ENCODE results near the gene LRP6. TPM values are rescaled to one million over a fixed set of nuclear protein-coding genes. Genes with fewer than 3 reads are reported as not detected.

Gene LRP6
- polyA plus RNA-seq, 4 donors: 2.2 to 23.6 (median 4.1) TPM

GRCh38 chr12:12216349-12217017 is 50.4 kb downstream of the LRP6 start:
- 47 to 64% (median 58%) methylated on average over 3 of the region's 3 CpGs for WGBS, 3 donors
- no peak overlapping the region for H3K4me3 ChIP-seq (ENCODE audit: low read depth in 1 of 3, low read length in 3 of 3)
- no peak overlapping the region for H3K27ac ChIP-seq (ENCODE audit: low read depth in 1 of 3, low read length in 2 of 3)
- H3K9me3 ChIP-seq (ENCODE audit: control insufficient read depth in 2 of 2, insufficient read depth in 1 of 2, low read depth in 1 of 2, low read length in 1 of 2): peaks cover 0 to 2% of the 10 kb centered on the region in 2 donors
- no peak for DNase-seq
- H3K4me1 ChIP-seq (ENCODE audit: control insufficient read depth in 3 of 3, insufficient read depth in 2 of 3, low read depth in 1 of 3, low read length in 2 of 3): peaks cover 0 to 6% (median 3%) of the 10 kb centered on the region in 3 donors
- no peak for FAIRE-seq
- H3K36me3 ChIP-seq (ENCODE audit: control insufficient read depth in 3 of 3, insufficient read depth in 2 of 3, low read depth in 1 of 3, low read length in 3 of 3): no peaks in the 10 kb centered on the region
- H3K27me3 ChIP-seq (ENCODE audit: control insufficient read depth in 3 of 3, insufficient read depth in 3 of 3, low read length in 3 of 3): no peaks in the 10 kb centered on the region

DNA sequence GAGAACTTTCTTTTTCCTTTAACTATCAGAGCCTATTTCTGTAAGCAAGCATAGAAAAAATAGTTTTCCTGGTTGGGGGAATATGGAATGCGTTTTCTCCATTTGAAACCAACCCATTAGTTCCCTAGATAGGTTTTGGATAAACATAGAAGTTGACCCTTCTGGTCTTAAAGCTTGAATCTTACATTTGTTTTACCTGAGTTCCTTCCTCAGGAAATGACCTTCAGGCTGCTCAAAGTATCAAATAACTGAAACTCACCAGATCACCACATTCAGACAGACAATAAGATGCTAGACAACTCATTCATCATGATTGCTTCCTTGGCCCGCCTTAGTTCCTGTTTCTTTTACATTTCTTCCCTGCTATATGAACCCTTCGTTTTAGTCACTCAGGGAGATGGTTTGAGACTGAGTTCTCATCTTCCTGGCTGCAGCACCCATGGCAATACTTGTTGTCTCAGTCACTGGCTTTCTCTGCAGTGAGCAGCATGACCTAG is 52.2 kb downstream of the LRP6 start:
- no peak for DNase-seq
- no peaks in the 10 kb centered on the region for H3K36me3 ChIP-seq (ENCODE audit: control insufficient read depth in 3 of 3, insufficient read depth in 2 of 3, low read depth in 1 of 3, low read length in 3 of 3)
- H3K27ac ChIP-seq (ENCODE audit: low read depth in 1 of 3, low read length in 2 of 3): no peak overlapping the region
- no peaks in the 10 kb centered on the region for H3K27me3 ChIP-seq (ENCODE audit: control insufficient read depth in 3 of 3, insufficient read depth in 3 of 3, low read length in 3 of 3)
- H3K4me3 ChIP-seq (ENCODE audit: low read depth in 1 of 3, low read length in 3 of 3): no peak overlapping the region
- peaks cover 0 to 2% of the 10 kb centered on the region in 2 donors for H3K9me3 ChIP-seq (ENCODE audit: control insufficient read depth in 2 of 2, insufficient read depth in 1 of 2, low read depth in 1 of 2, low read length in 1 of 2)
- 52 to 80% (median 63%) methylated on average over 3 of the region's 3 CpGs for WGBS, 3 donors
- H3K4me1 ChIP-seq (ENCODE audit: control insufficient read depth in 3 of 3, insufficient read depth in 2 of 3, low read depth in 1 of 3, low read length in 2 of 3): peaks cover 0 to 3% (median 0%) of the 10 kb centered on the region in 3 donors
- no peak for FAIRE-seq

GRCh38 chr12:12214201-12214600 is 52.6 kb downstream of the LRP6 start:
- H3K4me3 ChIP-seq (ENCODE audit: low read depth in 1 of 3, low read length in 3 of 3): no peak overlapping the region
- H3K4me1 ChIP-seq (ENCODE audit: control insufficient read depth in 3 of 3, insufficient read depth in 2 of 3, low read depth in 1 of 3, low read length in 2 of 3): peaks cover 0 to 3% (median 0%) of the 10 kb centered on the region in 3 donors
- no peaks in the 10 kb centered on the region for H3K36me3 ChIP-seq (ENCODE audit: control insufficient read depth in 3 of 3, insufficient read depth in 2 of 3, low read depth in 1 of 3, low read length in 3 of 3)
- no peak for DNase-seq
- H3K9me3 ChIP-seq (ENCODE audit: control insufficient read depth in 2 of 2, insufficient read depth in 1 of 2, low read depth in 1 of 2, low read length in 1 of 2): peaks cover 0 to 2% of the 10 kb centered on the region in 2 donors
- no peak overlapping the region for H3K27ac ChIP-seq (ENCODE audit: low read depth in 1 of 3, low read length in 2 of 3)
- H3K27me3 ChIP-seq (ENCODE audit: control insufficient read depth in 3 of 3, insufficient read depth in 3 of 3, low read length in 3 of 3): no peaks in the 10 kb centered on the region
- FAIRE-seq: no peak

DNA sequence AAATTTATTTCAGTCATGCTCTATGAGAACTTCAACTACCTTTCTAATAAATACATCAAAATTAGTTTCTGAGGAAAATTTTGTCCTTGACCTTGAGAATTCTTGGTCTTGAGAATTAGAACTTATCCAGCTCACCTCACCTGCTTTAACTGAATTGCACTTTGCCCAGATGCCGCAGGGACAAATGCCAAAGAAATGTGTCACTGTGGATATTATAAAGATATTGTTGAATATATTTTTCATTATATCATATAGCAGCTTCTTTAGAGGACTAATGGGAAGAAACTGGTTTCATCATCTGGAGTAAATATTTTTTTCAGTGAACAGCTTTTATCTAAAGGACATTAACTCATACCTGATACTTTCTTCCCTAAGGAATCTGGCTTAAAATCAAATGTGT is 54.1 kb downstream of the LRP6 start:
- no peaks in the 10 kb centered on the region for H3K36me3 ChIP-seq (ENCODE audit: control insufficient read depth in 3 of 3, insufficient read depth in 2 of 3, low read depth in 1 of 3, low read length in 3 of 3)
- H3K27me3 ChIP-seq (ENCODE audit: control insufficient read depth in 3 of 3, insufficient read depth in 3 of 3, low read length in 3 of 3): no peaks in the 10 kb centered on the region
- H3K27ac ChIP-seq (ENCODE audit: low read depth in 1 of 3, low read length in 2 of 3): no peak overlapping the region
- peaks cover 0 to 3% (median 0%) of the 10 kb centered on the region in 3 donors for H3K4me1 ChIP-seq (ENCODE audit: control insufficient read depth in 3 of 3, insufficient read depth in 2 of 3, low read depth in 1 of 3, low read length in 2 of 3)
- FAIRE-seq (peak; percentile 39), DNase-seq (peak; percentile 50 to 83)
- no peaks in the 10 kb centered on the region for H3K9me3 ChIP-seq (ENCODE audit: control insufficient read depth in 2 of 2, insufficient read depth in 1 of 2, low read depth in 1 of 2, low read length in 1 of 2)
- WGBS, 3 donors: 21 to 57% (median 33%) methylated on average over 1 of the region's 1 CpG
- no peak overlapping the region for H3K4me3 ChIP-seq (ENCODE audit: low read depth in 1 of 3, low read length in 3 of 3)

GRCh38 chr12:12210983-12211382 is 55.9 kb downstream of the LRP6 start:
- H3K4me1 ChIP-seq (ENCODE audit: control insufficient read depth in 3 of 3, insufficient read depth in 2 of 3, low read depth in 1 of 3, low read length in 2 of 3): peaks cover 0 to 3% (median 0%) of the 10 kb centered on the region in 3 donors
- WGBS, 3 donors: 69 to 84% (median 76%) methylated on average over 5 of the region's 5 CpGs
- no peaks in the 10 kb centered on the region for H3K36me3 ChIP-seq (ENCODE audit: control insufficient read depth in 3 of 3, insufficient read depth in 2 of 3, low read depth in 1 of 3, low read length in 3 of 3)
- FAIRE-seq (no peak), DNase-seq (no peak)
- no peak overlapping the region for H3K27ac ChIP-seq (ENCODE audit: low read depth in 1 of 3, low read length in 2 of 3)
- H3K4me3 ChIP-seq (ENCODE audit: low read depth in 1 of 3, low read length in 3 of 3): no peak overlapping the region
- H3K9me3 ChIP-seq (ENCODE audit: control insufficient read depth in 2 of 2, insufficient read depth in 1 of 2, low read depth in 1 of 2, low read length in 1 of 2): no peaks in the 10 kb centered on the region
- no peaks in the 10 kb centered on the region for H3K27me3 ChIP-seq (ENCODE audit: control insufficient read depth in 3 of 3, insufficient read depth in 3 of 3, low read length in 3 of 3)

DNA sequence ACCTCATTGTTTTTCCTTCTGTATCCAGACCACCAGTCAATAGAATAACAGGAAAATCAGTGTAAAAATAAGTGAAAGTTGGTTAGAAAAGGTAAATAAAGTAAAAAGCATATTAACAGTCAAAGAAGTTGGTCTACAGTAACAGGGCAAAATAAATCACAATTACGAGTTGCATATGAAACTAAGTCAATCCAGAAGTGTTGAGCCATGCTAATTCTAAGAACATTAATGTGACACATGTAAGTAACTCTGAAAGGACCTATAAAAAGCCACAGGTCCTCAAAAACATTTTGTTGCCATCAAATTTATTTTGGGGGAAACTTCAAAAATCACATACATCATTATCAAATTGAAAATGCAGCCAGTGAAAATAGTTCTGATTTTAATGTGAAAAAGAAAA is 56.4 kb downstream of the LRP6 start:
- no peak for FAIRE-seq
- no peak overlapping the region for H3K27ac ChIP-seq (ENCODE audit: low read depth in 1 of 3, low read length in 2 of 3)
- H3K4me1 ChIP-seq (ENCODE audit: control insufficient read depth in 3 of 3, insufficient read depth in 2 of 3, low read depth in 1 of 3, low read length in 2 of 3): no peaks in the 10 kb centered on the region
- no peak overlapping the region for H3K4me3 ChIP-seq (ENCODE audit: low read depth in 1 of 3, low read length in 3 of 3)
- H3K9me3 ChIP-seq (ENCODE audit: control insufficient read depth in 2 of 2, insufficient read depth in 1 of 2, low read depth in 1 of 2, low read length in 1 of 2): no peaks in the 10 kb centered on the region
- no peaks in the 10 kb centered on the region for H3K27me3 ChIP-seq (ENCODE audit: control insufficient read depth in 3 of 3, insufficient read depth in 3 of 3, low read length in 3 of 3)
- no peaks in the 10 kb centered on the region for H3K36me3 ChIP-seq (ENCODE audit: control insufficient read depth in 3 of 3, insufficient read depth in 2 of 3, low read depth in 1 of 3, low read length in 3 of 3)
- 78 to 90% (median 79%) methylated on average over 1 of the region's 1 CpG for WGBS, 3 donors
- DNase-seq: no peak

GRCh38 chr12:12209675-12210074 is 57.2 kb downstream of the LRP6 start:
- Histone ChIP-seq H3K27me3 (ENCODE audit: control insufficient read depth in 3 of 3, insufficient read depth in 3 of 3, low read length in 3 of 3) (no peaks in the 10 kb centered on the region), H3K36me3 (ENCODE audit: control insufficient read depth in 3 of 3, insufficient read depth in 2 of 3, low read depth in 1 of 3, low read length in 3 of 3) (no peaks in the 10 kb centered on the region), H3K27ac (ENCODE audit: low read depth in 1 of 3, low read length in 2 of 3) (no peak overlapping the region), H3K4me1 (ENCODE audit: control insufficient read depth in 3 of 3, insufficient read depth in 2 of 3, low read depth in 1 of 3, low read length in 2 of 3) (no peaks in the 10 kb centered on the region), H3K9me3 (ENCODE audit: control insufficient read depth in 2 of 2, insufficient read depth in 1 of 2, low read depth in 1 of 2, low read length in 1 of 2) (no peaks in the 10 kb centered on the region), H3K4me3 (ENCODE audit: low read depth in 1 of 3, low read length in 3 of 3) (no peak overlapping the region)
- 95 to 96% (median 95%) methylated on average over 3 of the region's 3 CpGs for WGBS, 3 donors
- DNase-seq (no peak), FAIRE-seq (no peak)

- DNase-seq (no peak), FAIRE-seq (no peak)
- WGBS, 3 donors: 76 to 78% (median 76%) methylated on average over 3 of the region's 3 CpGs
- no peaks in the 10 kb centered on the region for H3K9me3 ChIP-seq (ENCODE audit: control insufficient read depth in 2 of 2, insufficient read depth in 1 of 2, low read depth in 1 of 2, low read length in 1 of 2)
- H3K27me3 ChIP-seq (ENCODE audit: control insufficient read depth in 3 of 3, insufficient read depth in 3 of 3, low read length in 3 of 3): no peaks in the 10 kb centered on the region
- no peak overlapping the region for H3K4me3 ChIP-seq (ENCODE audit: low read depth in 1 of 3, low read length in 3 of 3)
- H3K4me1 ChIP-seq (ENCODE audit: control insufficient read depth in 3 of 3, insufficient read depth in 2 of 3, low read depth in 1 of 3, low read length in 2 of 3): no peaks in the 10 kb centered on the region
- H3K27ac ChIP-seq (ENCODE audit: low read depth in 1 of 3, low read length in 2 of 3): no peak overlapping the region
- no peaks in the 10 kb centered on the region for H3K36me3 ChIP-seq (ENCODE audit: control insufficient read depth in 3 of 3, insufficient read depth in 2 of 3, low read depth in 1 of 3, low read length in 3 of 3)
Measured at GRCh38 chr12:12209043-12209442, 57.8 kb downstream of the LRP6 start.

DNA sequence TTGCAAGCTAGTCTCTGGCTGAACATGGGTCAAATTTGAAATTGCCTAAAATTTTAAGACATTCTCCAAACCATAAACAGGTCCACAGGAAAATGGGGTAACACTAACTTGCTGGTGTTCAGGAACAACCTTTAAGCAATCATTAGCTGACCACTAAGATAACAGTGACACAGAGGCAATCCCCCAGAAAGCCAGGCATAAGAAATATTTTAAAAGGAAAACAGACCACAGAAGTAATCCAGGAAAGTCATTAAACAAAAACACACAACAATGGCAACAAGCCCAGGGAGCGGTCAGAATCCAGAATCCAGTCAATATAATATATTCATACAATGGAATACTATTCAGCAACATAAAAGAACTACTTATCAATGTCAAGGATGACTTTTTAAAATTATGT is 59.1 kb downstream of the LRP6 start:
- DNase-seq (no peak), FAIRE-seq (no peak)

More for the DNA sequence above, 59.1 kb downstream of the LRP6 start:
- no peaks in the 10 kb centered on the region for H3K27me3 ChIP-seq (ENCODE audit: control insufficient read depth in 3 of 3, insufficient read depth in 3 of 3, low read length in 3 of 3)
- no peak overlapping the region for H3K27ac ChIP-seq (ENCODE audit: low read depth in 1 of 3, low read length in 2 of 3)
- no peaks in the 10 kb centered on the region for H3K9me3 ChIP-seq (ENCODE audit: control insufficient read depth in 2 of 2, insufficient read depth in 1 of 2, low read depth in 1 of 2, low read length in 1 of 2)
- peaks cover 0 to 2% (median 0%) of the 10 kb centered on the region in 3 donors for H3K36me3 ChIP-seq (ENCODE audit: control insufficient read depth in 3 of 3, insufficient read depth in 2 of 3, low read depth in 1 of 3, low read length in 3 of 3)
- WGBS, 3 donors: 84 to 96% (median 91%) methylated on average over 1 of the region's 1 CpG
- H3K4me3 ChIP-seq (ENCODE audit: low read depth in 1 of 3, low read length in 3 of 3): no peak overlapping the region
- H3K4me1 ChIP-seq (ENCODE audit: control insufficient read depth in 3 of 3, insufficient read depth in 2 of 3, low read depth in 1 of 3, low read length in 2 of 3): no peaks in the 10 kb centered on the region
